Activated T-cell treated with anti-CD3 and anti-CD28 coated beads for 1 hour (primary cell): ENCODE measurements around the gene RAD51B.
"Not testable (repeated sequence)": the region's sequence is repeated elsewhere in the genome, so short reads cannot be mapped to it uniquely, and the experiment has no call there.

Experiments used
- DNase-seq: peaks from one replicate; pipeline ENCODE4 v3.0.0-alpha.2; 2020; ENCODE audit warnings: low read depth

The RAD51B gene

GRCh38 chr14:68687746-68688145 lies 868.2 kb downstream of the RAD51B start:
- DNase-seq = no peak

- DNase-seq = no peak
Observed at GRCh38 chr14:68688872-68689371, 869.3 kb downstream of the RAD51B start.

GRCh38 chr14:68689511-68689910 lies 869.9 kb downstream of the RAD51B start:
- no peak for DNase-seq

- DNase-seq = no peak
Observed at GRCh38 chr14:68690089-68690958, 870.7 kb downstream of the RAD51B start.

GRCh38 chr14:68691031-68691791 lies 871.6 kb downstream of the RAD51B start:
- DNase-seq = no peak

GRCh38 chr14:68691792-68692118 lies 872.2 kb downstream of the RAD51B start:
- no peak for DNase-seq

- DNase-seq = no peak
Observed at GRCh38 chr14:68692216-68692615, 872.6 kb downstream of the RAD51B start.

GRCh38 chr14:68692916-68693771 lies 873.6 kb downstream of the RAD51B start:
- DNase-seq = no peak

- no peak for DNase-seq
Observed at GRCh38 chr14:68693926-68694325, 874.3 kb downstream of the RAD51B start.

GRCh38 chr14:68694516-68695235 lies 875.1 kb downstream of the RAD51B start:
- no peak for DNase-seq

- DNase-seq = no peak
Observed at GRCh38 chr14:68695326-68695768, 875.8 kb downstream of the RAD51B start.

GRCh38 chr14:68695856-68696255 lies 876.3 kb downstream of the RAD51B start:
- DNase-seq = no peak

- no peak for DNase-seq
Observed at GRCh38 chr14:68696266-68696665, 876.7 kb downstream of the RAD51B start.

GRCh38 chr14:68696721-68697495 lies 877.3 kb downstream of the RAD51B start:
- no peak for DNase-seq

- DNase-seq = not testable (repeated sequence)
Observed at GRCh38 chr14:68698773-68699172, 879.2 kb downstream of the RAD51B start.

- DNase-seq = no peak
Observed at GRCh38 chr14:68701001-68701741, 881.6 kb downstream of the RAD51B start.

GRCh38 chr14:68702135-68702534 lies 882.6 kb downstream of the RAD51B start:
- DNase-seq = no peak

GRCh38 chr14:68702578-68702977 lies 883.0 kb downstream of the RAD51B start:
- DNase-seq = no peak

GRCh38 chr14:68703093-68703492 lies 883.5 kb downstream of the RAD51B start:
- no peak for DNase-seq
